PC-3 (cell line): ENCODE results near the gene RBM20. TPM values are rescaled to one million over a fixed set of nuclear protein-coding genes. Genes with fewer than 3 reads are reported as not detected.

Source experiments
- ATAC-seq: fragments of 200-7000 bp; cut with Tn5 transposase; 2 replicates; pipeline ENCODE4 v1.9.1; 2020; ENCODE audit warnings: mild to moderate bottlenecking, moderate library complexity
- BruUV-seq: library from RNA; stranded (reverse); fragments of 400-500 nt; replicated peaks from 2 replicates; lab custom pipeline; 2021; lab: Mats Ljungman, UMichigan
- CTCF ChIA-PET: fragments of 300-600 bp; sonication (Branson Sonifier 250); formaldehyde crosslinking; loops from one replicate; lab custom pipeline; 2022; ENCODE audit warnings: antibody characterized with exemption; lab: Charles Lee
- POLR2A ChIA-PET: fragments of 300-600 bp; sonication (Branson Sonifier 250); formaldehyde crosslinking; loops from one replicate; lab custom pipeline; 2022; ENCODE audit warnings: antibody characterized with exemption; ENCODE audit not compliant: unreplicated experiment; lab: Charles Lee
- DNase-seq: peaks from one replicate; pipeline ENCODE4 v3.0.0-alpha.2; 2015
- H2AFZ ChIP-seq: fragments of 300-600 bp; sonication (generic); 2 replicates; pipeline ENCODE4 v1.6.0; 2016; ENCODE audit warnings: antibody characterized with exemption, low read length
- H3F3A ChIP-seq: fragments of 300-600 bp; sonication (generic); one replicate; pipeline ENCODE4 v1.6.0; 2017; ENCODE audit warnings: antibody characterized with exemption, low read length, control low read depth, mild to moderate bottlenecking; ENCODE audit not compliant: unreplicated experiment
- H3K27ac ChIP-seq: fragments of 300-600 bp; sonication (generic); 2 replicates; pipeline ENCODE4 v1.5.1; 2016; ENCODE audit warnings: mild to moderate bottlenecking, low read length
- H3K27me3 ChIP-seq: fragments of 300-600 bp; sonication (generic); 2 replicates; pipeline ENCODE4 v1.6.1; 2016; ENCODE audit warnings: low read length, mixed read lengths
- H3K36me3 ChIP-seq: fragments of 300-600 bp; sonication (generic); 2 replicates; pipeline ENCODE4 v1.6.1; 2016; ENCODE audit warnings: low read depth, mixed run types, low read length, mixed read lengths
- H3K4me1 ChIP-seq: fragments of 300-600 bp; sonication (generic); 2 replicates; pipeline ENCODE4 v1.5.1; 2016; ENCODE audit warnings: low read length; ENCODE audit not compliant: insufficient read depth
- H3K4me2 ChIP-seq: fragments of 300-600 bp; sonication (generic); 2 replicates; pipeline ENCODE4 v1.6.0; 2016; ENCODE audit warnings: low read length
- H3K4me3 ChIP-seq: fragments of 300-600 bp; sonication (generic); 2 replicates; pipeline ENCODE4 v1.5.1; 2016; ENCODE audit warnings: mild to moderate bottlenecking, low read length, mixed read lengths
- H3K79me2 ChIP-seq: fragments of 300-600 bp; sonication (generic); 2 replicates; pipeline ENCODE4 v1.6.1; 2017; ENCODE audit warnings: low read length, mixed read lengths
- H3K9ac ChIP-seq: fragments of 300-600 bp; sonication (generic); 2 replicates; pipeline ENCODE4 v1.6.0; 2016; ENCODE audit warnings: mild to moderate bottlenecking, low read length
- H3K9me2 ChIP-seq: fragments of 300-600 bp; sonication (generic); replicated peaks from 2 replicates; pipeline ENCODE4 v1.6.1; 2016; ENCODE audit warnings: mixed run types, low read length, mixed read lengths
- H3K9me3 ChIP-seq: fragments of 300-600 bp; sonication (generic); 2 replicates; pipeline ENCODE4 v1.6.1; 2016; ENCODE audit warnings: low read length, mixed read lengths
- H4K20me1 ChIP-seq: fragments of 300-600 bp; sonication (generic); 2 replicates; pipeline ENCODE4 v1.6.1; 2016; ENCODE audit warnings: low read length, mixed read lengths
- EZH2 ChIP-seq: fragments of 300-600 bp; sonication (generic); IDR thresholded peaks from one replicate; pipeline ENCODE4 v1.6.1; 2017; ENCODE audit warnings: antibody characterized with exemption, mild to moderate bottlenecking, low read length; ENCODE audit not compliant: unreplicated experiment
- EZH2phosphoT487 ChIP-seq: fragments of 300-600 bp; sonication (generic); IDR thresholded peaks from 2 replicates; pipeline ENCODE4 v1.6.1; 2018; ENCODE audit warnings: mild to moderate bottlenecking, antibody characterized with exemption, low read length, borderline replicate concordance
- intact Hi-C: fragments of 100-400 bp; cut with micrococcal nuclease; formaldehyde crosslinking; loops from 2 replicates; pipeline ENCODE4 v1.9.0; 2023
- total RNA-seq: library from RNA; depleted of rRNA; stranded (reverse); fragments of >200 nt; gene quantifications from 2 replicates; pipeline ENCODE4 v1.2.3, GENCODE V29; 2014
- TF ChIP-seq, protein P1 (sequence below): fragments of 300-600 bp; sonication (generic); conservative IDR thresholded peaks from 2 replicates; pipeline ENCODE4 v1.5.1; 2017; ENCODE audit warnings: antibody characterized with exemption, low read depth, mild to moderate bottlenecking, low read length

The RBM20 gene
- total RNA-seq, 1 experiment from 2014 or later: 0.40 TPM

GRCh38 chr10:110827410-110827809, 183.3 kb downstream of the RBM20 start:
- Histone ChIP-seq H4K20me1 (no peaks in the 10 kb centered on the region), H3K9me3 (no peaks in the 10 kb centered on the region), H3K4me2 (no peak overlapping the region), H3K4me3 (no peak overlapping the region), H3K36me3 (no peaks in the 10 kb centered on the region), H3K9ac (no peak overlapping the region), H3K79me2 (no peaks in the 10 kb centered on the region), H3K9me2 (no peaks in the 10 kb centered on the region), H3K4me1 (peaks cover 9% of the 10 kb centered on the region), H3F3A (no peaks in the 10 kb centered on the region), H3K27ac (no peak overlapping the region), H2AFZ (no peak overlapping the region), H3K27me3 (no peaks in the 10 kb centered on the region)
- no peak for TF ChIP-seq EZH2
- no peak for TF ChIP-seq EZH2phosphoT487
- TF ChIP-seq, protein P1, sequence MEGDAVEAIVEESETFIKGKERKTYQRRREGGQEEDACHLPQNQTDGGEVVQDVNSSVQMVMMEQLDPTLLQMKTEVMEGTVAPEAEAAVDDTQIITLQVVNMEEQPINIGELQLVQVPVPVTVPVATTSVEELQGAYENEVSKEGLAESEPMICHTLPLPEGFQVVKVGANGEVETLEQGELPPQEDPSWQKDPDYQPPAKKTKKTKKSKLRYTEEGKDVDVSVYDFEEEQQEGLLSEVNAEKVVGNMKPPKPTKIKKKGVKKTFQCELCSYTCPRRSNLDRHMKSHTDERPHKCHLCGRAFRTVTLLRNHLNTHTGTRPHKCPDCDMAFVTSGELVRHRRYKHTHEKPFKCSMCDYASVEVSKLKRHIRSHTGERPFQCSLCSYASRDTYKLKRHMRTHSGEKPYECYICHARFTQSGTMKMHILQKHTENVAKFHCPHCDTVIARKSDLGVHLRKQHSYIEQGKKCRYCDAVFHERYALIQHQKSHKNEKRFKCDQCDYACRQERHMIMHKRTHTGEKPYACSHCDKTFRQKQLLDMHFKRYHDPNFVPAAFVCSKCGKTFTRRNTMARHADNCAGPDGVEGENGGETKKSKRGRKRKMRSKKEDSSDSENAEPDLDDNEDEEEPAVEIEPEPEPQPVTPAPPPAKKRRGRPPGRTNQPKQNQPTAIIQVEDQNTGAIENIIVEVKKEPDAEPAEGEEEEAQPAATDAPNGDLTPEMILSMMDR: no peak
- ATAC-seq: no peak; the same call in 1 of the 2 replicates
- ChIA-PET CTCF (no interaction called here), POLR2A (no interaction called here)
- DNase-seq: peak; percentile 64
- no TSS peak for BruUV-seq
- intact Hi-C loops: no loop called here

DNA sequence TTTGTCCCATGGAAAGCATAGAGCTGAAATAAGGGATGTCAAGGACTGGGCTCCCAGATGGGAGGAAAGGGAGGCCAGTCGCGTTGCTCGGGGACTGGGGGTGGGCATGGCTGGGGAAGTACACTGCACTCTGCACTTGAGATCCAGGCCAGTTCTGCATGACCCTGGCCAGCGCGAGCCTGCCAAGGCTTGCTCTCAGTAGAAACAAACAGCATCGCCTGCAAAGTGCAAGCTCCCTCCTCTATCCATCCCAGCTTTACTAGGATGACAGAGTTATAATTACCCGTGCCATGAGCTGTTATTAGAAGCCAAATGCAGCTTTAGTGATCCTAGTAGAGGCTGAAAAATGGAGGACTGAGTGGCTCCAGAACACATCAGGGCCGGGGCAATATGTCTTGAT, 183.7 kb downstream of the RBM20 start:
- TF ChIP-seq EZH2 (no peak), EZH2phosphoT487 (no peak)
- TF ChIP-seq, protein P1: no peak
- DNase-seq: no peak
- ATAC-seq: no peak
- Histone ChIP-seq H3K4me1 (peaks cover 9% of the 10 kb centered on the region), H3K4me2 (no peak overlapping the region), H3K27me3 (no peaks in the 10 kb centered on the region), H3K4me3 (no peak overlapping the region), H3K36me3 (no peaks in the 10 kb centered on the region), H3K27ac (no peak overlapping the region), H4K20me1 (no peaks in the 10 kb centered on the region), H2AFZ (no peak overlapping the region), H3K9ac (no peak overlapping the region), H3F3A (no peaks in the 10 kb centered on the region), H3K79me2 (no peaks in the 10 kb centered on the region), H3K9me2 (no peaks in the 10 kb centered on the region), H3K9me3 (no peaks in the 10 kb centered on the region)
- intact Hi-C loops: no loop called here
- ChIA-PET POLR2A (interaction anchor here (0.6 kb wide), 1 partner anchor 73 kb away, joined by 4 read pairs; no protein-coding TSS in a partner anchor), CTCF (no interaction called here)
- no TSS peak for BruUV-seq

GRCh38 chr10:110828525-110828924, 184.4 kb downstream of the RBM20 start:
- no peaks in the 10 kb centered on the region for H3K36me3 ChIP-seq
- peaks cover 9% of the 10 kb centered on the region for H3K4me1 ChIP-seq
- no peaks in the 10 kb centered on the region for H3K9me3 ChIP-seq
- CTCF ChIA-PET: no interaction called here
- no peaks in the 10 kb centered on the region for H3F3A ChIP-seq
- no peak overlapping the region for H3K9ac ChIP-seq
- no peaks in the 10 kb centered on the region for H3K9me2 ChIP-seq
- no peak for DNase-seq
- no peak overlapping the region for H2AFZ ChIP-seq
- intact Hi-C loops: no loop called here
- no peaks in the 10 kb centered on the region for H3K27me3 ChIP-seq
- H3K4me2 ChIP-seq: no peak overlapping the region
- TF ChIP-seq EZH2phosphoT487: no peak
- TF ChIP-seq EZH2: no peak
- TF ChIP-seq, protein P1: no peak
- no TSS peak for BruUV-seq
- no peak overlapping the region for H3K27ac ChIP-seq
- H3K4me3 ChIP-seq: no peak overlapping the region
- H3K79me2 ChIP-seq: no peaks in the 10 kb centered on the region
- no peaks in the 10 kb centered on the region for H4K20me1 ChIP-seq
- no peak for ATAC-seq
- POLR2A ChIA-PET: no interaction called here
